Smooth muscle cell (in vitro differentiated cells): ENCODE data around the gene CACNB2. TPM values are rescaled to one million over a fixed set of nuclear protein-coding genes. Genes with fewer than 3 reads are reported as not detected.

Experiments
- polyA plus RNA-seq: library from polyadenylated mRNA; unstranded; fragments of >200 nt; fragmentation: Nextera tagmentation; extraction: Ambion mirVana; gene quantifications from 2 replicates; pipeline ENCODE4 v1.2.1, GENCODE V29; 2016
- total RNA-seq: library from RNA; depleted of rRNA; stranded (reverse); fragments of >200 nt; gene quantifications from 2 replicates; pipeline ENCODE4 v1.2.3, GENCODE V29; 2014

The CACNB2 gene
- total and polyA plus RNA-seq, 2 experiments from 2014 or later: 0.04 to 1.1 TPM

Other genes starting within 250 kb of the CACNB2 start
- gene SLC39A12, start 188.5 kb upstream of the CACNB2 start, total RNA-seq: not detected in 2 replicates
- not detected in 2 replicates for gene SLC39A12, start 188.5 kb upstream of the CACNB2 start, polyA plus RNA-seq